AG20443 (cell line): Measurements from ENCODE around the gene PYGO2.

ENCODE experiments used
- DNase-seq: peaks from one replicate; pipeline ENCODE4 v3.0.0; 2012; ENCODE audit warnings: low spot score, mixed read lengths

The PYGO2 gene

GRCh38 chr1:154962156-154962749 lies 671 bp upstream of the PYGO2 start:
- no peak for DNase-seq

- DNase-seq, result no peak
Measured at GRCh38 chr1:154960446-154961136, 991 bp downstream of the PYGO2 start.

GRCh38 chr1:154959426-154959780 lies 2.2 kb downstream of the PYGO2 start:
- DNase-seq, result no peak

GRCh38 chr1:154958681-154959425 lies 2.7 kb downstream of the PYGO2 start:
- no peak for DNase-seq

- DNase-seq, result no peak
Measured at GRCh38 chr1:154958036-154958435, 3.5 kb downstream of the PYGO2 start.

- DNase-seq, result no peak
Measured at GRCh38 chr1:154957091-154957657, 4.4 kb downstream of the PYGO2 start.

GRCh38 chr1:154956544-154956941 lies 5.0 kb downstream of the PYGO2 start:
- no peak for DNase-seq

GRCh38 chr1:154955718-154956543 lies 5.7 kb downstream of the PYGO2 start, which contains the start of gene PBXIP1:
TSS of gene PBXIP1 (minus strand) at chr1:154956099. CDS start at chr1:154953721, 2,378 bp downstream.
- peak; percentile 94 for DNase-seq

- DNase-seq, result peak; percentile 66
Measured at GRCh38 chr1:154955039-154955717, 6.4 kb downstream of the PYGO2 start.

- no peak for DNase-seq
Measured at GRCh38 chr1:154954541-154954940, 7.0 kb downstream of the PYGO2 start.

- DNase-seq, result no peak
Measured at GRCh38 chr1:154953611-154954038, 8.0 kb downstream of the PYGO2 start.

GRCh38 chr1:154952664-154953063 lies 8.9 kb downstream of the PYGO2 start:
- no peak for DNase-seq

- no peak for DNase-seq
Measured at GRCh38 chr1:154951901-154952657, 9.5 kb downstream of the PYGO2 start.

GRCh38 chr1:154948079-154948478 lies 13.5 kb downstream of the PYGO2 start:
- no peak for DNase-seq

- DNase-seq, result no peak
Measured at GRCh38 chr1:154945962-154946850, 15.4 kb downstream of the PYGO2 start.

- no peak for DNase-seq
Measured at GRCh38 chr1:154945160-154945961, 16.2 kb downstream of the PYGO2 start.

- DNase-seq, result no peak
Measured at GRCh38 chr1:154944401-154945159, 17.0 kb downstream of the PYGO2 start.
